Measurements from ENCODE around the gene ZNF862. TPM values are rescaled to one million over a fixed set of nuclear protein-coding genes. Genes with fewer than 3 reads are reported as not detected.

The ZNF862 gene
- total and polyA plus RNA-seq, 10 of the 15 experiments (the other 5 are each of a cell fraction or from before 2014, with no cell fraction given) = 0.49 to 7.7 (median 3.5) TPM

GRCh38 chr7:149837564-149838223, 481 bp upstream of the ZNF862 start:
- WGBS (ENCODE audit: insufficient coverage, insufficient replicate concordance, low lambda C conversion rate, missing lambda C conversion rate) = 25% methylated on average over 17 of the region's 17 CpGs
- Histone ChIP-seq H4K20me1 (ENCODE audit: control insufficient read depth, insufficient read depth) (no peaks in the 10 kb centered on the region), H3K9ac (ENCODE audit: control insufficient read depth, insufficient read depth, low read length) (no peak overlapping the region), H3K4me1 (ENCODE audit: control insufficient read depth, insufficient read depth, low read length) (no peaks in the 10 kb centered on the region; the same call in 1 of the 2 replicates), H3K4me3 (no peak overlapping the region), H3K27ac (ENCODE audit: control insufficient read depth, insufficient read depth) (no peak overlapping the region), H3K4me2 (ENCODE audit: control insufficient read depth, insufficient read depth) (peak overlapping the region; percentile 46), H3K27me3 (replicated peaks in 1 of 2; ENCODE audit: control insufficient read depth in 2 of 2, insufficient read depth in 2 of 2, low read length in 1 of 2) (peaks cover 0 to 3% of the 10 kb centered on the region in 2 experiments; a peak in 1 of 4 replicates), H3K79me2 (ENCODE audit: control insufficient read depth, insufficient read depth, low read length) (peaks cover 4% of the 10 kb centered on the region), H2AFZ (ENCODE audit: control insufficient read depth, low read depth, low read length) (peak overlapping the region; percentile 31), H3K9me3 (replicated peaks; ENCODE audit: control insufficient read depth, insufficient read depth, low read length) (no peaks in the 10 kb centered on the region), H3K36me3 (ENCODE audit: control insufficient read depth in 2 of 2, insufficient read depth in 2 of 2, low read length in 1 of 2) (no peaks in the 10 kb centered on the region)
- intact Hi-C loops (cut with micrococcal nuclease; ENCODE audit: unreplicated experiment) = loop anchor here (2.0 kb wide), 1 partner anchor 33 kb away; no protein-coding TSS in a partner anchor
- TF ChIP-seq RBBP5 (conservative IDR thresholded peaks at IDR 0.05) (no peak), ZBTB40 (IDR thresholded peaks at IDR 0.05; ENCODE audit: borderline replicate concordance) (0 out of 2 replicates have a peak, but pooled peaks have one; percentile 54), NFYB (IDR thresholded peaks at IDR 0.05; ENCODE audit: insufficient read depth, low read depth, low read length) (peak; percentile 93; the same call in 1 of the 2 replicates), EP300 (IDR thresholded peaks at IDR 0.05; ENCODE audit: borderline replicate concordance in 1 of 2, control insufficient read depth in 1 of 2, low read depth in 2 of 2, low read length in 2 of 2) (no peak), SIN3A (IDR thresholded peaks at IDR 0.05; ENCODE audit: low read depth, low read length) (peak; percentile 90), ZNF217 (IDR thresholded peaks at IDR 0.05) (no peak)
- ATAC-seq (no peak), DNase-seq (ENCODE audit: low read depth, low spot score) (no peak), FAIRE-seq (no peak)
- ChIA-PET RAD21 (ENCODE audit: unreplicated experiment) (interaction anchor here (1.0 kb wide), 1 partner anchor 9 kb away, joined by 3 read pairs; no protein-coding TSS in a partner anchor), CTCF (interaction anchor here (1.4 to 1.7 kb wide), 2 partner anchors 11 to 175 kb away, joined by 4 to 5 read pairs; no protein-coding TSS in a partner anchor), SMC1A (ENCODE audit: uncharacterized antibody, unreplicated experiment) (interaction anchor here (1.6 kb wide), 1 partner anchor 9 kb away, joined by 4 read pairs; no protein-coding TSS in a partner anchor), POLR2A (interaction anchor here (0.5 to 0.9 kb wide), 3 partner anchors 37 to 1022 kb away, joined by 3 to 6 read pairs (median 3); no protein-coding TSS in a partner anchor)
- no TSS peak for BruUV-seq (replicated peaks)
- in situ Hi-C loops (cut with MboI) = no loop called here

All from GM12878 (cell line).